Measurements from ENCODE around the gene ENPP6.
"Not testable (repeated sequence)": the region's sequence is repeated elsewhere in the genome, so short reads cannot be mapped to it uniquely, and the experiment has no call there.

ENPP6 gene

GRCh38 chr4:184234155-184234554 lies 16.5 kb upstream of the ENPP6 start:
- no peak for DNase-seq

GRCh38 chr4:184232975-184233374 lies 15.3 kb upstream of the ENPP6 start:
- no peak for DNase-seq

GRCh38 chr4:184232202-184232601 lies 14.5 kb upstream of the ENPP6 start:
- DNase-seq = no peak

- no peak for DNase-seq
Observed at GRCh38 chr4:184231573-184231972, 13.9 kb upstream of the ENPP6 start.

- no peak for DNase-seq
Observed at GRCh38 chr4:184228056-184228705, 10.5 kb upstream of the ENPP6 start.

- DNase-seq = no peak
Observed at GRCh38 chr4:184216515-184216914, 1.2 kb downstream of the ENPP6 start.

- DNase-seq = peak; percentile 20
Observed at GRCh38 chr4:184215709-184216328, 1.9 kb downstream of the ENPP6 start.

- no peak for DNase-seq
Observed at GRCh38 chr4:184214931-184215330, 2.7 kb downstream of the ENPP6 start.

- DNase-seq = not testable (repeated sequence)
Observed at GRCh38 chr4:184207734-184208607, 9.7 kb downstream of the ENPP6 start.

GRCh38 chr4:184205243-184205642 lies 12.4 kb downstream of the ENPP6 start:
- DNase-seq = no peak

- DNase-seq = no peak
Observed at GRCh38 chr4:184203300-184203699, 14.4 kb downstream of the ENPP6 start.

GRCh38 chr4:184201179-184201578 lies 16.5 kb downstream of the ENPP6 start:
- no peak for DNase-seq

GRCh38 chr4:184200296-184200695 lies 17.4 kb downstream of the ENPP6 start:
- no peak for DNase-seq

- no peak for DNase-seq
Observed at GRCh38 chr4:184199780-184200179, 17.9 kb downstream of the ENPP6 start.

GRCh38 chr4:184198190-184198589 lies 19.5 kb downstream of the ENPP6 start:
- DNase-seq = no peak

- DNase-seq = no peak
Observed at GRCh38 chr4:184197536-184198082, 20.1 kb downstream of the ENPP6 start.

GRCh38 chr4:184196730-184197385 lies 20.8 kb downstream of the ENPP6 start:
- DNase-seq = no peak

- no peak for DNase-seq
Observed at GRCh38 chr4:184193556-184194525, 23.8 kb downstream of the ENPP6 start.

- DNase-seq = no peak
Observed at GRCh38 chr4:184192933-184193332, 24.7 kb downstream of the ENPP6 start.

GRCh38 chr4:184191267-184191666 lies 26.4 kb downstream of the ENPP6 start:
- no peak for DNase-seq

GRCh38 chr4:184190711-184191110 lies 27.0 kb downstream of the ENPP6 start:
- no peak for DNase-seq

GRCh38 chr4:184189966-184190365 lies 27.7 kb downstream of the ENPP6 start:
- DNase-seq = no peak

All from NCI-H82 (cell line).